Aorta (tissue), 5 donors: ENCODE results near the gene C11orf65. TPM values are rescaled to one million over a fixed set of nuclear protein-coding genes. Genes with fewer than 3 reads are reported as not detected.

Experiments
- ATAC-seq: fragments of 200-7000 bp; cut with Tn5 transposase; one replicate; pipeline ENCODE4 v1.9.1; 2022; ENCODE audit warnings: moderate library complexity; ENCODE audit not compliant: low FRiP score
- DNase-seq, 2 donors: peaks; one replicate each; pipeline ENCODE4 v3.0.0-alpha.2; 2020
- H3K27ac ChIP-seq, 2 donors: one replicate each; pipeline ENCODE4 v1.5.1; 2013; ENCODE audit warnings: low read length in 2 of 2, mild to moderate bottlenecking in 2 of 2, moderate library complexity in 2 of 2, control low read depth in 1 of 2, inconsistent platforms in 1 of 2, low read depth in 1 of 2
- H3K27me3 ChIP-seq, 2 donors: one replicate each; pipeline ENCODE4 v1.6.1; 2013; ENCODE audit warnings: control low read depth in 1 of 2, low read length in 1 of 2, mild to moderate bottlenecking in 1 of 2, moderate library complexity in 1 of 2; ENCODE audit not compliant: insufficient read depth in 2 of 2, control insufficient read depth in 1 of 2
- H3K36me3 ChIP-seq, 2 donors: one replicate each; pipeline ENCODE4 v1.6.1; 2013; ENCODE audit warnings: control low read depth in 1 of 2, low read length in 1 of 2, mild to moderate bottlenecking in 1 of 2; ENCODE audit not compliant: insufficient read depth in 2 of 2, control insufficient read depth in 1 of 2
- H3K4me1 ChIP-seq, 2 donors: one replicate each; pipeline ENCODE4 v1.6.1; 2013; ENCODE audit warnings: low read length in 2 of 2, control low read depth in 1 of 2, mild to moderate bottlenecking in 1 of 2, moderate library complexity in 1 of 2; ENCODE audit not compliant: insufficient read depth in 2 of 2, control insufficient read depth in 1 of 2
- H3K4me3 ChIP-seq, 2 donors: one replicate each; pipeline ENCODE4 v1.5.1; 2013; ENCODE audit warnings: low read length in 2 of 2, control low read depth in 1 of 2, mild to moderate bottlenecking in 1 of 2
- H3K9me3 ChIP-seq: one replicate; pipeline ENCODE4 v1.6.1; 2013; ENCODE audit warnings: mild to moderate bottlenecking, low read length; ENCODE audit not compliant: control insufficient read depth
- WGBS, 2 donors: extraction: QIAGEN DNeasy Blood & Tissue Kit; methylation state at CpG; one replicate each; pipeline ENCODE4 v1.1.7; 2013; 5-methylcytosine and 5-hydroxymethylcytosine counted together
- intact Hi-C, 2 donors: fragments of 100-400 bp; cut with DNase I; formaldehyde crosslinking; loops; one replicate each; pipeline versions ENCODE4 v1.14.2 to v1.15.0; 2022
- polyA plus RNA-seq, 2 donors: library from polyadenylated mRNA; stranded (reverse); fragments of 200-250 nt; gene quantifications; one replicate each; pipeline ENCODE4 v1.2.3, GENCODE V29; 2013
- total RNA-seq, 2 donors: library from RNA; stranded (reverse); fragmentation: NEBNext Ultra II Directional; extraction: Animal tissue kit (Norgen Biotek cat#: 25700); gene quantifications; one replicate each; pipeline ENCODE4 v1.2.1, GENCODE V29; 2021
- donor health status: healthy with polysubstance abuse.
- donor health status: Bipolar disorder and iron deficiency.
- donor health status: DM: no; HTN: no; CAD: no.
- donor health status: DM: no; HTN: no; CAD: no.
- donor health status: DM: yes; HTN: yes; CAD: no.

The C11orf65 gene
- total and polyA plus RNA-seq, 4 donors = 0.36 TPM; not detected in 3

DNA sequence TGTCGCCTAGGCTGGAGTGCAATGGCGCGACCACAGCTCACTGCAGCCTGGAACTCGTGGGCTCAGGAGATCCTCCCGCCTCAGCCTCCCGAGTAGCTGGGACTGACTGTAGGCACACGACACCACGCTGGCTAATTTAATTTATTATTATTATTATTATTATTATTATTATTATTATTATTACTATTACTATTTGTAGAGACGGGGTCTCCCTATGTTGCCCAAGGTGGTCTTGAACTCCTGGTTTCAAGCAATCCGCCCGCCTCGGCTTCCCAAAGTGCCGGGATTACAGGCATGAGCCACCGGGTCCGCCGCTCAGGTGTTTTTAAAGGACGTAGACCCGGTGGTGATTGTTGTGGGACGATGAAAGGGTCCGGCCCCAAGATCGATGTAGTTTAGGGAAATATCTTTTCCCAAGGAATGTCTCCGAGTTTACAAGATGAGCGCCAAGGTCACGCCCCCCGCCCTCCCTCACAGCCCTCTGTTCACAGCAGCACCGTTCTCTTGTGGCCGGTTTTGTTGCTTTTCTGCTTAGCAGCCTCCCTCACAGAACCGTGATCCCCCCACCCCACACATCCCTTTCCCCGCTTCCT lies 31.6 kb upstream of the C11orf65 start:
- ATAC-seq (no peak), DNase-seq (peak in 1 of 2 donors; percentile 50)
- Histone ChIP-seq H3K27me3 (no peaks in the 10 kb centered on the region), H3K36me3 (no peaks in the 10 kb centered on the region), H3K4me1 (peaks cover 0 to 2% of the 10 kb centered on the region in 2 donors), H3K4me3 (peak overlapping the region; percentile 37 to 63), H3K9me3 (no peaks in the 10 kb centered on the region), H3K27ac (peak overlapping the region; percentile 90 to 96)
- WGBS, 2 donors = 50 to 58% methylated on average over 29 of the region's 29 CpGs
- intact Hi-C loops = loop anchor here in 1 of 2 donors (5.0 to 10.0 kb wide), 3 partner anchors 93 to 274 kb away; partner anchors contain the start of genes ATM, EXPH5 and NPAT

DNA sequence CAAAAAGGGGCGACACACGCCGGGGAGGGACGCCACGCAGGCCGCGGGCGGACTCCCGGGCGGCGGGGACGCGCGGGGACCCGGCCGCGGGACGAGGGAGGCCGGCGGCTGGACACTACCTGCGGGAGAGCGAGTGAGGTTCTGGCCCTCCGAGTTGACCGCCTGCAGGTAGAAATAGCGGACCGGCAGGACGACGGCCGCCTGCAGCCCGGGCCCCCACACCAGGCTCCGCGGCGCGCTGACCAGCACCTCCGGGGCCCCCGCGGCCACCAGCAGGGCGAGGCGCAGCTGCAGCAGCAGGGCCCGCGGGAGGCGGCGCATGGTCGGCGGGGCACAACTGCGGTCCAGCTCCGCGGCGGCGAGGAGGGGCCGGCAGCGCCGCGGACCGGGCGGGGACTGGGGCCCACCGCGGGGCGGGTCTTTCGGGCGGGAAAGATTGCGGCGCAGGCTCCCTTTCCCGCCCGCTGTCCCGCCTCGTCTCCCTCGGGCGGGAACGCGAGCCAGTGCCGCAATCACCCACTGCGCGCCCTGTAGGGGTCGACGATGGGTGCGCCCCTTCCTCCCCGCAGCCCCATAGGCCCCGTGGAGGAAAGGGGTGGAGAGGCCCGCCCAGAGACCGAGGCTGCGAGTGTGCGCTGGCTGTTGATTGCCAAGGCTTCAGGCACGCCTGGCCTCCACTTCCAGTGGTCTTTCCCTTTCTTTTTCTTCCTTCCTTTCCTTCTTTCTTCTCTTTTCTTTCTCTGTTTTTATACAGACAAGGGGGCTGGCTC lies 30.9 kb upstream of the C11orf65 start, which contains the start of gene POGLUT3:
Gene POGLUT3, minus strand, starts transcription at position 339 of the 770 bp plus-strand sequence. Its CDS starts 18 bp downstream, at position 321.
- H3K4me3 ChIP-seq = peak within 1 kb of the TSS; percentile 63
- peak within 1 kb of the TSS; percentile 90 to 96 for H3K27ac ChIP-seq
- no peaks in the 10 kb centered on the region for H3K36me3 ChIP-seq
- no peaks in the 10 kb centered on the region for H3K27me3 ChIP-seq
- H3K4me1 ChIP-seq = peaks cover 0 to 2% of the 10 kb centered on the region in 2 donors
- intact Hi-C loops = loop anchor here in 1 of 2 donors (5.0 to 10.0 kb wide), 3 partner anchors 94 to 273 kb away; partner anchors contain the start of genes ATM, EXPH5 and NPAT
- ATAC-seq = peak; percentile 79
- no peaks in the 10 kb centered on the region for H3K9me3 ChIP-seq
- WGBS, 2 donors = 1% methylated on average over 45 to 84 of the region's 84 CpGs
- DNase-seq = peak; percentile 74 to 88

DNA sequence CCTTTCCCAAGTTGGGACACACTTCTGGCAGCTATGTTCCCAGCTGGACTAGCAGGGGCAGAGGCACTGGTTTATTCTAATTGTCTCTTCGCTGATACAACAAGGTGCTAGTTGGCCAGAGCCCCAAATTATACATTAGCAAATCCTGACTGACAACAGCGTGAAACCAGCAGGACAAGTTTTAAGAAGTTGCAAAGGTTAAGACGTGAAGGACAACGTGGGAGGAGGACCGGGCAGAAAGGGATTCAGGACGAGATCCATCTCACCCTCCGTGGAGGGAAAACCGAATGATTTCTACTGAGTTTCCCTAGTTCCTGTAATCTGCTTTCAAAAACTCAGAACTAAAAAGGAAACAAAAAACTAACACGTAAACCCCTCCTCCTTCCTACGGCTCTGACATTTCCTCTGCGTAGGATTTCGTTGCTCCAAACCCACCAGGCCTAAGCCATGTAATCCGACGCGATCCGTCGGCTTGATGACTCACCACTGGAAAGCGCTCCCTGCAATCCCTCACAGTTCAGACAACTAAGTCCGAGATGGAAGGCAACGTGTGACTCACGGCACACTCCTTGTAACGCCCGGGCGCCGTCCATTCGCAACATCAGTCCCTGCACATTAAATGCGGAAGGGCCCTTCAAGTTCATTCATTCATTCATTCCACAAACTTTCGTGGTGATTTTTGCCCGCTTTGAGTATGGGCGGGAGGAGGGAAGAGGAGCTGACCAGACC lies 30.2 kb upstream of the C11orf65 start:
- H3K27ac ChIP-seq = peak overlapping the region; percentile 90 to 96
- H3K27me3 ChIP-seq = no peaks in the 10 kb centered on the region
- intact Hi-C loops = loop anchor here (2.0 to 10.0 kb wide), 4 partner anchors 31 to 273 kb away; partner anchors contain the start of genes ATM (in 1 of the 2), C11orf65 (in 1 of the 2), EXPH5 (in 1 of the 2) and NPAT (in 1 of the 2)
- H3K9me3 ChIP-seq = no peaks in the 10 kb centered on the region
- peak overlapping the region; percentile 63 for H3K4me3 ChIP-seq
- 1% methylated on average over 30 of the region's 30 CpGs for WGBS, 2 donors
- ATAC-seq = peak; percentile 95
- H3K36me3 ChIP-seq = no peaks in the 10 kb centered on the region
- DNase-seq = peak; percentile 95
- H3K4me1 ChIP-seq = peaks cover 0 to 2% of the 10 kb centered on the region in 2 donors

DNA sequence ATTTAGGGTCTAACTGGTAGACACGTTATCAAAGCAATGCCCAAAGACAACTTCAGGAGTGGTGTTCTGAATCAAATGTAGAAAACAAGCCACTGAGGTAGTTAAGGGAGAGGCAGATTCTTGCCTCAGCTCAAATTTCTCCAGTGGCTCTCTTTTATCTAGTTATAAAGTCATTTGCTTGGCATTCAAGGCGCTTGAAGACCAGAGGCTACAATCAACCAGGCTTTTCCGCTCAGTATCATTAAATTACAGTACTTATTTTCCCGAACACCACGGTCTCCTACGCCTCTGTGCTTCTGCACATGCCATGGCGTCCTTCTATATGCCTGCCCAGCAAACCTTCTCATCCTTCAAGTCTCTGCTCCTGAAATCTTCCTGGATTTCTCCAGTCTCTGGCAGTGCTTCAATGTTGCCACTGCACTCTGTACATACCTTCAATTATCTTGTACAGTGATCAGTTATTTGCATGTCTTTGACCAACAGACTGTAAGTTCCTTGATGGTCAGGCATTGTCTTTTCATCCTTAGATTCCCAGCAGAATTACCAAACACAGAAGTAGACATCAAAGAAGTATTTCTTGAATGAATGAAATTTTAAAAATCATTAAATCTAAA lies 29.4 kb upstream of the C11orf65 start:
- no peak for ATAC-seq
- H3K9me3 ChIP-seq = no peaks in the 10 kb centered on the region
- no peaks in the 10 kb centered on the region for H3K36me3 ChIP-seq
- WGBS, 2 donors = 69 to 78% methylated on average over 7 of the region's 7 CpGs
- no peaks in the 10 kb centered on the region for H3K27me3 ChIP-seq
- intact Hi-C loops = loop anchor here (2.0 to 10.0 kb wide), 4 partner anchors 30 to 272 kb away; partner anchors contain the start of genes ATM (in 1 of the 2), C11orf65 (in 1 of the 2), EXPH5 (in 1 of the 2) and NPAT (in 1 of the 2)
- no peak for DNase-seq
- H3K4me1 ChIP-seq = peaks cover 0 to 2% of the 10 kb centered on the region in 2 donors
- peak overlapping the region; percentile 90 to 93 for H3K27ac ChIP-seq
- no peak overlapping the region for H3K4me3 ChIP-seq

DNA sequence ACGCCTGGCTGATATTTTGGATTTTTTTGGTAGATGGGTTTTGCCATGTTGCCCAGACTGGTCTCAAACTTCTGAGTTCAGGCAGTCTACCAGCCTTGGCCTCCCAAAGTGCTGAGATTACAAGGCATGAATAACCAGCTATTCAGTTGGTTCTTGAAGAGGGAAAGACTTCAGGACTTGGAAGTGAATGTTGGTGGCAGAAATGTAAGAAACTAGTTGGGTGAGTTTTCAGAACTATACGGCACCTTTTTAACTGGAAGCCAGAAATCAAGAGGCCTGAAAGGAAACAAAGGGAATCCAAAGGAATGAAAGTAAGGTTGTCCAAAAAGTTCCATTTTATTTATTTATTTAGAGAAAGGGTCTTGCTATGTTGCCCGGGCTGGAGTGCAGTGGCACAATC lies 28.0 kb upstream of the C11orf65 start:
- no peak overlapping the region for H3K27ac ChIP-seq
- H3K4me1 ChIP-seq = no peaks in the 10 kb centered on the region
- ATAC-seq (no peak), DNase-seq (no peak)
- intact Hi-C loops = loop anchor here in 1 of 2 donors (5.0 to 10.0 kb wide), 3 partner anchors 97 to 271 kb away; partner anchors contain the start of genes ATM, EXPH5 and NPAT
- H3K4me3 ChIP-seq = no peak overlapping the region
- H3K27me3 ChIP-seq = no peaks in the 10 kb centered on the region
- no peaks in the 10 kb centered on the region for H3K9me3 ChIP-seq
- H3K36me3 ChIP-seq = no peaks in the 10 kb centered on the region
- 96% methylated on average over 3 of the region's 3 CpGs for WGBS, 2 donors

DNA sequence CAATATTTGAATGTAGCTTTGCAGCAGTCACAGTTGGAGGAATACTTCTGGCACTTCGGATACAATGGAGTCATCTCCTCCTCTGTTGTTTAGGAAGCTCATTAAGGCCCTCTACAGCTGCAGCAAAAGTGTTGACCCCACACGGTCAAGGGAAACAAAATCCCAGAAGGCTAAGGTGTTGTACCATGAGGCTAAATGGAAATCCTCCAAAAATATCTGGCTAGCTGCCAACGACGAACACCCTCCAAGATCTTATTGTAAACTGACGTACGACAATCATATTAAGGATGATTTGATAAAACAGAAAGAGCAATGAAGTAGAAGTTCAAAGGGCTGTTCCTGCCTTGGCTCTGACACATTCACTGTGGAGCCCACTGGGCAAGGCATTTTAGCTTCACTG lies 26.9 kb upstream of the C11orf65 start:
- WGBS, 2 donors = 48% methylated on average over 6 of the region's 6 CpGs
- Histone ChIP-seq H3K4me3 (no peak overlapping the region), H3K36me3 (peaks cover 0 to 4% of the 10 kb centered on the region in 2 donors), H3K9me3 (no peaks in the 10 kb centered on the region), H3K27ac (no peak overlapping the region), H3K27me3 (no peaks in the 10 kb centered on the region), H3K4me1 (no peaks in the 10 kb centered on the region)
- ATAC-seq = no peak
- intact Hi-C loops = loop anchor here in 1 of 2 donors (10.0 kb wide), 1 partner anchor 269 kb away; the partner anchor contains the start of genes ATM and NPAT
- no peak for DNase-seq

DNA sequence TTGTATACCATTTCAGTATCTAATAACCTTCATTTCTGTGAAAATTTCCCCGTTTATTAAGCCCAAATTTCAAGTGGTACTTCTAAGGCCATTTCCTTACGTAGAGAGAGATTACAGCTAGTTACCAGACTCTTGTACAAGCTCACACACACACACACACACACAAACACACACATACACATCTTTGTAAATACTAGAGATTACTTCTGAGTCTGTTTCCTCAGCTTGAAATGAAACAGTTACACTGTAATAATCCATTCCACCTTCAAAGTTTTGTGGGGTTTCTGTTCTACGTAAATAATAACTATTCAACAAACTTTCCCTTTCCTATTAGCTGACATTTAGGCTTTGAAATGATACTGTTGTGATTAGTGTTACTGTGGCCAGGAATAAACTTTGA lies 24.6 kb upstream of the C11orf65 start:
- WGBS, 2 donors = 95 to 97% methylated on average over 3 of the region's 3 CpGs
- Histone ChIP-seq H3K27me3 (no peaks in the 10 kb centered on the region), H3K27ac (no peak overlapping the region), H3K36me3 (peaks cover 2 to 6% of the 10 kb centered on the region in 2 donors), H3K4me1 (no peaks in the 10 kb centered on the region), H3K9me3 (no peaks in the 10 kb centered on the region), H3K4me3 (no peak overlapping the region)
- ATAC-seq (no peak), DNase-seq (no peak)
- intact Hi-C loops = loop anchor here in 1 of 2 donors (10.0 kb wide), 1 partner anchor 267 kb away; the partner anchor contains the start of genes ATM and NPAT

DNA sequence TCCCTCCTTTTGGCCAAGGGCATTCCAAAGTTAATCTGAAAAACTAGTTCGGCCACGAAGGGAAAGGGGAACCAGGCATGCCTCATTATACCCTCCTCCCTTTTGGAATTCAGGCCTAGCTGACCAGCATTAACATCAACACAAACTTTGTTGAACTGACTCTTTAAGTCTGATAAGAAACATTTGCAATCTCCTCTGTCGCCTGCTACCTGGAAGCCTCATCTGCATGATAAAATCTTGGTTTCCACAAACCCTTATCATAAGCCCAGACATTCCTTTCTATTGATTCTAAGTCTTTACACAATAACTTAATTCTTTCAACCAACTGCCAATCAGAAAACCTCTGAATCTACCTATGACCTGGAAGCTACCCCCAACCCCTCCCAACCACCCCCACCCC lies 19.5 kb upstream of the C11orf65 start:
- peaks cover 6 to 12% of the 10 kb centered on the region in 2 donors for H3K36me3 ChIP-seq
- H3K27me3 ChIP-seq = no peaks in the 10 kb centered on the region
- H3K9me3 ChIP-seq = no peaks in the 10 kb centered on the region
- intact Hi-C loops = no loop called here
- no peaks in the 10 kb centered on the region for H3K4me1 ChIP-seq
- no peak overlapping the region for H3K27ac ChIP-seq
- H3K4me3 ChIP-seq = no peak overlapping the region
- ATAC-seq (no peak), DNase-seq (no peak)
- WGBS, 2 donors = 94 to 96% methylated on average over 3 of the region's 3 CpGs
